ENCODE results near the gene RAB9A.

The RAB9A gene

DNA sequence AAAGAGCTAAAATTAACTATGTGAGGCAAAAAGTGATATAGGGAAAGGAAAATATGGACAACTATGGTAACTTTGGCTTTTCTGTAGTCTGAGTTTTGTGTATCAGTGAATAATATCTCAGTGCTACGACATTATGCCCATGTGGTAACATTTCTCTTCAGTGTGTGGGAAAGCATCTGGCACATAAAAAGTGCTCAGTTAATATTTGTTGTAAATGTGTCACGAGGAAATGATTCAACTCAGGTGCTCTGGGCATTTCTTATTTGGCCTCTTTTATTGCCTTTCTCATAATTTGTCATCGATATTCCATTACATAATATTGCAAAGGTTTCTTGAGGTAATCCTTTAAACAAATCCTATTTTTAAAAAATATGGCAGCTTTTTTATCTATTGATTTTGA lies 63.2 kb downstream of the RAB9A start:
- DNase-seq, result no peak

DNA sequence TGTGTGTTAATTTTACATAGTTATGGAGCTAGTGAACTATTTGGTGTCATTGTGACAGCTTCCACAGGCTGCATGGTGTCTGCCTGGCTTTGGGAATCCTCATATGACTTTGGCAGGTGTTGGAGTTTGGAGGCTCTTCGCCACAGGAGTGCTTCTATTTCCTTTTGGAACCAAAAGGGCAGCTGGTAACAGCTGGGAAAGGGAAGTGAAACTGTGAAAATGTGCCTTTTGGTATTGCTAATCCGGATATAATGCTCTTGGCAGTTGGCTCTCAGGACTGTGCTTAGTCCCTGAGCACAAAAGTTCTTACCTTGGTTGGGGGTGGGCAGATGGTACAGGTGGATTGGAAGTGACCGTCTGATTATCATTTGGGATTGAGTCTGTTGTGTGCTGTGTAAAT lies 63.7 kb downstream of the RAB9A start:
- DNase-seq, result no peak

DNA sequence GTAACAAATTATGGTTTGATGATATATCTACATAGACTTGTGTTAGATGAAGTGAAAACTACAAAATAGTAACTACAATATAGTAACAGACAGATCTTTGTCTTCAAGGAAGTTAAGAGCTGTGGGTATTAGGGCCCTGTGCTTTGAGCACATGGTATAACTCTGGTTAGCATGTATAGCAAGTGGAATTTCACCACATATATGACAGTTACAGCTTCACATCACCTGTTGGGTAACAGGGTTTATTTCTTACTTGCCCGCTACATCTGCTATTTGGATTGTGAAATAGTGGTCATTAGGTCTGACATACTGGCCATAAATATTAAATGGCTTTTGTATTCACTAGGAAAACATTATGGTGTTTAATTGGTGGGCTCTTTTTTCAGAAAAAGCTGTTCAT lies 65.8 kb downstream of the RAB9A start:
- no peak for DNase-seq

- no peak for DNase-seq
Observed at GRCh38 chrX:13755254-13755653, 66.3 kb downstream of the RAB9A start.

GRCh38 chrX:13756381-13756780 lies 67.5 kb downstream of the RAB9A start:
- DNase-seq, result no peak

- DNase-seq, result no peak
Observed at GRCh38 chrX:13759152-13759718, 70.3 kb downstream of the RAB9A start.

Data from NCI-H187 (cell line).